ENCODE data around the gene VPS8.

The VPS8 gene

DNA sequence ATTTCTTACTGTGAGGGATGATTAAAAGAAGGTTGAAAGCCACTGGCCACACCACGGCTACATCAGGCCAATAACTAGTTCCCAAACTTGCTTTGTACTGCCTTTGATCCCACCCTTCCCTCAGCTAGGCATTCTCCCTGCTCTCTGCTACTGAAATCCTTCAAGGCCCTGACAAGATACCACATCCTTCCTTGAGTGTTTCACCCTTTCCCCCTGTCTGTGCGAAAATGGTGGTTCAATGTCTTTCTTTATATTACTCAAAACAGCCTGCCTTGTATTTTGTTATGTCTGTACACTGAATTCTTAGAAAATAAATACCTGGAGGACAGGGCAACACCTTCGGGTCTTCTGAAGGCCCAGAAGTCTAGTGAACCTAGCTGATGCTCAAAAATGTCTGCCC lies 932 bp upstream of the VPS8 start:
- no peak for DNase-seq (ENCODE audit: low read depth in 2 of 2)

DNA sequence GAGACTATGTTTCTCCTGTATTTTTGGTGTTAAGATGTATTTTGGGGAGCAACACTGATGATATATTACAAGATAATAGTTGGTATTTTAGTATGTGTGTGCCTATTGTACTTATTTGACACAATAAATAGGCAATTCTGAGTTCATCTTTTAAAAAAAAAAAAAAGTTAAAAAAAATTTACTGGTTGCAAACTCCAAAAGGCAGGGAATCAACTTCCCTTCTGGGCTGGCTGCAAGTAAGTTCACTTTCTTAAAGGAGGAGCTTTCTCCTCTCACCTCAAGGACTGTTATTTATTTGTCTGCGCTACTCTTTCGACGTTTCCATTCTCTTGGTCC lies 335 bp upstream of the VPS8 start:
- DNase-seq (ENCODE audit: low read depth in 2 of 2) = no peak

DNA sequence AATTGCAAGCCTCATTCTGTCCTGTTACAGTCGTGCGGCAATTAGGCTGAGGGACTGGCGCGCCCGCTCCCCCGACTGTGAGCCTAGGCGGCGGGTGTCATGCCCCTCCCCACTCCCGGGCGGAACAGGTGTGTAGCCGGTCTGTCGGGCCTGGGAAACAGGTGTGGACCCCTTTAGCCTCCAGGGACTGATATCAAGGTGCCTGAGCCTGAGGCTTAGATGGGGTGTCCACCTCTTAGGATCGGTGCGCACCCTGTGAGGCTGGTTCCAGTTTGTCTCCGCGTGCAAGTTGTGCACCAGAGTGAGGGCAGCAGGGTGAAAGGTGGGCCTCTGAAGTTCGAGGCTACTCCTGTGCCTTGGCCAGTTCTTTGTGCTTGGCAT lies 686 bp downstream of the VPS8 start:
- DNase-seq (ENCODE audit: low read depth in 2 of 2) = no peak

DNA sequence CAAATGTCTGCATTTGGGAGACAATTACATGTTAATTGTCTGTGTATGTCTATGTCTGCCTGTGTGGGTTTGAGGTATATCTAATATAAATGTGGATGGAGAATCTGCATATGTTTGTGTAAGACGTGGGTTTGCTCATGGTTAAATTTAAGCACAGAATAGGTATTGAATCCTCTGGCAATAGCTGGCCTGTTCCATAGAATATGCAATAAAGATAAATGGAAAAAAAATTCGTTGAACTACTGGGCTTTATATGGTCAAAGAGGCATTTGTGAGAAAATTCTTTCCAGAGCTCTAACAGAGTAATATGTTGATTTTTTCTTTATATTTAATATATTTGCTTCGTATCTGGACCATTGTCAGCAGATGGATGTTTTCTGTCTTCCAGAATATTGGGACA lies 1.4 kb downstream of the VPS8 start:
- DNase-seq (ENCODE audit: low read depth in 2 of 2) = no peak

DNA sequence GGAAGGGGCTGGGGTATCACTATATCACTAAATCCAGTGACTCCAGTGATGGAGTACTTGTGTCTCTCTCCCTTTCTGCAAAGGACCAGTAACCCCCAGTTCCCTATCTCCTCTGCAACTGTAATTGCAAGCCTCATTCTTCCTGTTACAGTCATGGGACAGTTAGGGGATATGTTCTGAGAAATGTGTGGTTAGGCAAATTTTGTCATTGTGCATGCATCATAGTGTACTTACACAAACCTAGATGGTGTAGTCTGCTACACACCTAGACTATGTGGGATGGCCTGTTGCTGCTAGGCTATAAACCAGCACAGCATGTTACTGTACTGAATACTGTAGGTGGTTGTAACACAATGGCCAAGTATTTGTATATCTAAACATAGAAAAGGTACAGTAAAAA lies 2.2 kb downstream of the VPS8 start:
- DNase-seq (ENCODE audit: low read depth in 2 of 2) = no peak

DNA sequence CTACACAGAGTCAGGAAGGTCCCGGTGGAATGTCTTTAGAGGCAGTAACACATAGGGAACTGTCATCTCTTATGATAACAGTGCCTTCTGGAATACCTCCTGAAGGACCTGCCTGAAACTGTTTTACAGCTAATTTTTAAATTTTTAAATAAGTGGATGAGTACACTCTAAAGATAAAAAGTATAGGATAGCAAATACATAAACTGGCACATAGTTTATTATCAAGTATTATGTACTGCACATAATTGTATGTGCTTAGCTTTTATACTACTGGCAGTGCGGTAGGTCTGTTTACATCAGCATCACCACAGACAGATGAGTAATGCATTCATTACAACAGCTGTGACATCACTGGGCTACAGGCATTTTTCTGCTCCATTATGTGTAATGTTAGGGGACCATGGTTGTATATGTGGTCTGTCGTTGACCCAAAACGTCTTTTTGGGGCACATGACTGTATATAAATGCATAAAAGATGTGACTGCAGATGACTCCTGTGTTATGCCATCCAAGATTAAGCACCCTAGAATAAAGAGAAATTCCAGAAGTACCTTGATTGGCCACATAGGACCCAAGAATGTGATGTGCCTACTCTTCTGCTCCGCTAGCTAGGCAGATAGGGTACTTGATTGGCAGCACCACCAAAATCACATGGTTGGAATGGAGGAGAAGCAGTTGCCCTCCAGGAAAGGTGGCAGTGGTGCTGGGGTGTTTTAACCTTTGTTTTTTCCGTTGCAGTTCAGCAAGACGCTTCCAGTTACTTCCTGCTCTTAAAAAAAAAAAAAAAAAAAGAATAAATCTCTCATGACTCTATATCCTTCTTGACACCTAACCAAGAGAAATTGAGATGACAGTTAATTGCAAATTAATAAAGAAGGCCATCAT lies 3.3 kb downstream of the VPS8 start:
- DNase-seq (ENCODE audit: low read depth in 2 of 2) = no peak

DNA sequence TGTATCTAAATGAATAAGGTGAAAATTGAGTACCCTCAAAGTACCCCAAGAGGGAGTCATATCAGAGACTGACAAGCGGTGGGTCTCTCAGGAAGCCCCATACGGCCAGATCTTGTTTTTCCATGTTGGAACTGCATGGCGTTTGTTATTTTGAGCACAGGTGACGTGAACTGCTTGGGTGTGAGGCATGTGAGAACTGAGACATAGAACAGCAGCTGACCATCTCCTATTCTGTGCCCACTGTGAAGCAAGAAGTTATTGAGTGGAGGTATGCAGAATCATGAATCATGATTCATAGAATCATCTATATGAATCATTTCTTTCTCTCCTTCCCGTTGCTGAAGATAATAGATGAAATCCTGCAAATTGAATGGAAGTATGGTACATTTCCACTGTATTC lies 4.6 kb downstream of the VPS8 start:
- no peak for DNase-seq (ENCODE audit: low read depth in 2 of 2)

DNA sequence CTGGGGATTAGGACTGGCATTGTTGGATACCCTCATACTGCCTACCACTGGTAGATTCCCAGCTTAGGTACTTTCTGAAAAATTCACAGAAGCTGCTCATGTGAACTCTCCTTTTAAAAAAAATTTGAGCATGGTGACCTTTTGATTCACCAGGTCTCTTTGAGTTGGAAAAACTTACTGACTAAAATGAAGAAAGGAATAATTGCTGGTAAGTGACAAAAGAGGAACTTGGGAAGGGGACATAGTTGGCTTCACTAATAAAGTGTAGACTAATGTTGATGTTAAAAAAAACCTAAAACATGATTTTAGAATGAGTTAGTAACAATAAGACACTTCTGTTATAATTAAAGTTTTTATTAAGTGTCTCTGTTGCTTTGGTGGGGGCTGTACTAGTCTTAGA lies 8.6 kb downstream of the VPS8 start:
- no peak for DNase-seq (ENCODE audit: low read depth in 2 of 2)

DNA sequence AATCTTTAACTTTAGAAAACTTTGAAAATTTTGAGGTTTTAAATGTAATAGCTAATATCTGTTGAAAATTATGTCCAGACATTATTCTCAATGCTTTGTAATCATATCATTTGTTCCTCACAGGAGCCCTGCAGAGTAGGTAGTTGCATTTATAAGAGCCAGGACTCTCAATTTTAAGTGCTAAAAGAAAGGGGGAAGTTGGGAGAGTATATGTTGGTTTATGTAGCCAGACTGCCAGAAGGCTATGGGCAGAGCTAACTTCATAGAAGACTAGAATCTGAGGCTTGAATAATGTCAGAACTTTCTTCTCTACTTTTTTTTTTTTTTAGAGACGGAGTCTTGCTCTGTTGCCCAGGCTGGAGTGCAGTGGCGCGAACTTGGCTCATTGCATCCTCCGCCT lies 9.1 kb downstream of the VPS8 start:
- no peak for DNase-seq (ENCODE audit: low read depth in 2 of 2)

DNA sequence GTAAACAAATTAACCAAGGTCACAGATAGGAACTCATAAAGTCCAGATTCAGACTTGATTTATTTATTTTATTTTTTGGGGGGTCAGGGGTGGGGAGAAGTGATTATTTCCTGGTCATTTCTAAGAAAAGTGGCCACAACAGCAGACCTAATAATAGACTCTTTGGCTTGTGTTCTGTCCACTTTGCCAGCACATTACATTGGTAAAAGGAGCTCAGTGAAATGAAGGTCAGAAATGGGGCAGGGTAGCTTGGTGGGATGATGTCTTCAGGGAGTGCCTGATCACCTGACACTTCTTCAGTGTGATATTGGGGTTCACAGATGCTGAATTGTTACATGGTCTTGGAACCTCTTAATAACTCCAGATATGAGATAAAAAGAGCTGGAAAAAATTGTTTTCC lies 10.1 kb downstream of the VPS8 start:
- no peak for DNase-seq (ENCODE audit: low read depth in 2 of 2)

DNA sequence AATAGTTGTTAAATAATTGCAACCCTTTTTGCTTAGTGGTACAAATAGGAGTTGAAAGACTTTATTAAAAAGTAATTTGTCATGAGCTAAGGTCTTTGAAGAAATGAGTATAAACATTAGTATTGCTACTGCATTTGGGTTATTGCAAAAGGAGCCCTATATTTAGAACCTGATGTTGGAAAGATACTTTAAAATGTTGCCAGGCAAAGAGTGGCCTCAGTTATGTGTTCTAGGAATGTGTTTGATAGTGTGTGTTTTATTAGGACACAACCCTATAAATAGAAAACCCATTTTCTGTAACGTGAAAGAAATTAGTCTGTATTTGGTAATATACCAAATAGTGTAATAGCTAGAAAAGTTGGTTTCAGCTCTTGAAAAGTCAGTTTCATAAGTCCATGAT lies 10.7 kb downstream of the VPS8 start:
- DNase-seq (ENCODE audit: low read depth in 2 of 2) = no peak

DNA sequence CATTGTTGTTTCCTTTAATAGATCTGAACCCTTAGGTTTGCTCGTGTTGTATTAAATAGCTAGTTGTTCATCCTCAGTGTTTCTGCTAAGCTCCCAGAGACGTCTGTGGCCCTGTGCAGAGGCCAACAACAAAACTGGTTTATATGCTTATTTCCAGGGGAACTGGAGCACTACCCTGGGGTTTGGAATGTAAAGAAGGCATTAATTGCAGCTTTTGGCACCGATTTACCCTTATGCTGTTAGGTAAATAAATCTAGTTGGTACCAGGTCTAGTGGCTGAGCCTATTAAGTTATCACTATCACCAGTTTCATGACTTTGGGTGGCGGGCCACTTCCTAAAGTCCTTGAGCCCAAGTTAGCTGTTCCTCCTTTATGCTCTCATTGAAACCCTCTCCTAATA lies 12.0 kb downstream of the VPS8 start:
- no peak for DNase-seq (ENCODE audit: low read depth in 2 of 2)

DNA sequence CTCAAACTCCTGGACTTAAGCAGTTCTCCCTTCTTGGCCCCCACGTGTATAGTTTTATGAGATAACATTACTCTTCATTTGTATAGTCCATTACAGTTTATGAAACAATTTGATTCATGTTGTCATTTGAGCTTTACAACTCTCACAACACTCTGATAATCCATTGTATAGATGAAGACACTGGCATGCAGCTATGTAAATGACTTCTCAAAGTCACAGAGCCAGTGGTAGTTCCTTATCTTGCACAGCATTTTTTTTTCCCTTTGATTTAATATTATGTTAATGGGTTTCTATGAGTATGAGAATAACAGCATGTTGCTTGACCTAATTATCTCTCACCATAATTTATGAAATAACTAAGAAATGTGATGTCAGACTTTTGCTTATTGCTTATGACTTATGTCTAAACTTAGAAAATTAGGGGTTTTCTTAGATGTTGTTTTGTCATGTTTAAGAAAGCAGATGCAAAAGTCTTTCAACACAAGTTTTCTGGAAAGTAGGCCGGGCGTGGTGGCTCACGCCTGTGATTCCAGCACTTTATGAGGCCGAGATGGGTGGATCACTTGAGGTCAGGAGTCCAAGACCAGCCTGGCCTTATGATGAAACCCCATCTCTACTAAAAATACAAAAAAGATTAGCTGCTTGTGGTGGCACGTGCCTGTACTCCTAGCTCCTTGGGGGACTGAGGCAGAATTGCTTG lies 13.3 kb downstream of the VPS8 start:
- no peak for DNase-seq (ENCODE audit: low read depth in 2 of 2)

DNA sequence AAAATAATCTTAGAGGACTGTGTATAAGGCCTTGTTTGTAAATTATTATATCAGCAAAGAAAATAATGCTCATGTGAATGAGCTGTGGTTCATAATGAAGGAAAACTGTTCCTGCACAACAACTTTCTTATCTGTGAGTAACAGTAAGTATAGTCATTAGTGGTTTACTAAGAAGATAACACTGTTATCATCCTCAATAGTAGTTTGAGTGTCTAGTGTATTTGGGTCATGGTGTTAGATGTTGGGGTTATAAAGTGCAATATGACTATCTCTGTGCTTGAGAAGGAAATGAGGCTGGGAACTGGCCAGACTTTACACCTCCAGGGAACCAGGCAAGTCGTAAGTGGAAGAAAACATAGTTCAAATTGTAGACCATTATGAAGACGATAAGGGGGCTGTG lies 15.6 kb downstream of the VPS8 start:
- no peak for DNase-seq (ENCODE audit: low read depth in 2 of 2)

DNA sequence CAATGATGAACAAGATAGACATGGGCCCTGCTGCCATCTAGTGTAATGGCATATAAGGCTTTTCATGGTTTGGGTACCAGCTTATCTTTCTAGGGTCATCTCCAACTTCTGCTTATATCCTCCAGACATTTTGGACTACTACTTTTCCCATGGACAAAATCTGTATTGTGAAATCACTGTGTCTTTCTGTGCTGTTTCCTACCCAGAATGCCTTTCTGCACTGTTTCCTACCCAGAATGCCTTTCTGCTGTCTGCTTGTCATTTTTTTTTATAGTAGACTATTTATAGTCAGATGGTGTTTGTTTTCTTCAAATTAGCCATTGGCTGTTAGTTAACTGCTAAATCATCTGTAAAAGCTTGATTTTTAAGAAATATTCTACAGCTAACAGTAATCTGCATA lies 20.1 kb downstream of the VPS8 start:
- DNase-seq (ENCODE audit: low read depth in 2 of 2) = no peak

DNA sequence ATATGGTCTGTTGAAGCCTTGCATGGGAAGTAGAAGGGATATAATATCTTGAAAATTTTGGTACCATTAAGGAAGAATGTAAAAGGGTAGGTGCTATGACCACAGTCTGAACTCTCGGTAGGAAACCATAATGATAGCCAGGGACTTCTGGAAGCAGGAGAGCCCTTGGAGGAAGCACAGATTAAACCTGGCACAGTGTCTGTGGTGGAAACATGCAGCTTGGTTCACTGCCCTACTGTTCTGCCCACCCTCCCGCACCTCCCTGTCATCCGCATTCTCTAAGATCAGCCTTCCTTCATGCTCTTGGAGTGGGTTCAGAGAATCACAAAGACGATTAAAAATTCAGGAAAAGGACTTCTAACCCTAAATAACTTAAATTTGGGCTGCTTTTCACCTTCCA lies 20.9 kb downstream of the VPS8 start:
- DNase-seq (ENCODE audit: low read depth in 2 of 2) = no peak

DNA sequence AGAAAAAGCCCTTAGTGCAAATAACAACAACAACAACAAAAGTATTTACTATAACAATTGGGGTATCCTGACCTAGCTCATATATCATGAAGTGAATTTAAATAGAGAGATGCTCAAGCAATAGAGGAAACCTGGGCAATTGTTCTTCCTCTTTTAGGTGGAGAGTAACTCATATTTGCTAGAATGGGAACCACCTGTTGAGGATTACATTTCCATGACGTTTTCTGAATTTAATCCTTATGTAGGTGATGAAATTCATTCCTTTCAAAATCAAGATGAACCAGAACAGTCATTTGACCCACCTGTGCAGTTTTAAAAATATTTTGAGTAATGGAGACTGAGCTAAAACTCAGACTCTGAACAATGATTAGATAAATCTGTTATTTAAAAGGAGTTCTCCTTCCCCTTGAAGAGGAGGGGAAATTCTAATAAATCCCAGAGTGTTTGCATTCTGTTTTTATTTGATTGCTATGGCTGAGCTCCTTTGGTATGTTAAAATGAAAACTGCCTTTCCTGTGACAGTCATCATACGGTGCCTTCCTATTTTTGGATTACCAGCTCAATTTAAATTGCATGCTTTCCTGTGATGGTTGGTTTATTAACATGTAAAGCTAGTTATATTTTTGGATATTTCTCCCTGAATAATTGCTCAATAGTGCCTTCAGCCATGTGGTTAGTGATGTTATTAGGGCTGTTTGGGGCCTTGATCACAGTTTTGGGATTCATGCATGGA lies 24.3 kb downstream of the VPS8 start:
- no peak for DNase-seq (ENCODE audit: low read depth in 2 of 2)

DNA sequence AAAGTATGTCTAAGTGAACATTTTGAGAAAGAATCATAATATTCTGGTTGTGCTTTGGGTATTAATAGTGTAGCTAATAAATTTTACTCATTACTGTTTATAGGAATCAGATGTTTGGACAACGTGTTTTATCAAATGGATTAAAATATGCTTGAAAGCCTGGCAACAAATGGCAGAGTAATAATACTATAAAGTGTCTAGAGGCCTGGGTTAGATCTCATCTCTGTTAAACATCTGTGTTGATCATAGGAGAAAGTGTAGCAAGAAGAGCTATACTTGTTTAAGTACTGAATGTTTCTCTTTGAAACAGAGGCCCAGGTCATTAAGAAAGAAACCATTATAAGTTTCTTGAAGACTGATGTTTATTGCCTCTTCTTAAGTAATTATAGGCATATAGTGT lies 30.5 kb downstream of the VPS8 start:
- DNase-seq (ENCODE audit: low read depth in 2 of 2) = no peak

DNA sequence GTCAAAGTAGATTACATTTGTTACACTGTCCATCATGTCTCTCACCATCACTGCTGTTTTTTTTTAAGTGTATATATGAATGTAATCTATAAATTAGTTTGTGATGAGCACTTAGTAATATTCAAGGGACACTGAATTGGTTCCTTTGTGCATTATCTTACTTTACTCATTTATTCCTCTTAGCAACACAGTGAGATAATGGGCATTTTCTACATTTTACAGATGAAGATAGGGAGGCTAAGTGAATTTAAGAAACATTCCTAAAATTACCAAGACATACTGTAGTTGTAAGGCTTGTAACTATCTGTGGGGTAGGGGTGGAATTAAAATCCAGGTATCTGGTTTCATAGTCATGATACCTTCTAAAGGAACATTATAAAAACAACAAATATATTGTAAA lies 33.9 kb downstream of the VPS8 start:
- no peak for DNase-seq (ENCODE audit: low read depth in 2 of 2)

DNA sequence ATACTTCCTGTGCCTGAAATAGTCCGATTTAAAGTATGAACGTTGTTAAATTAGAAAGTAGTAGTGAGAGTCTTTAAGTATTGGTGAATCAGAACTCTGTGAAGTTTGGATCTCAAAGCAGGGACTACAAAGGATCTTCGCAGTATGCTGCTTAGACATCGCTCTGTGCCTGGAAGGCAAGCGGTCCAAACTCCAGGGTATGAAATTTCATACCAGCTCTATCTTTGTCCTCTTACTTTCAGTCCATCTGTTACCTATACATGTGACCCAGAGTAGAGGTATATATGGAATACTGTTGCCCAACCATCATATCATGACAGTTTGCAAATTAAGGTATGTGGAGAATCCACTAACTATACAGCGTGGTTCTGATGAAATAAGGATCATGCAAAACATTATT lies 34.5 kb downstream of the VPS8 start:
- no peak for DNase-seq (ENCODE audit: low read depth in 2 of 2)

DNA sequence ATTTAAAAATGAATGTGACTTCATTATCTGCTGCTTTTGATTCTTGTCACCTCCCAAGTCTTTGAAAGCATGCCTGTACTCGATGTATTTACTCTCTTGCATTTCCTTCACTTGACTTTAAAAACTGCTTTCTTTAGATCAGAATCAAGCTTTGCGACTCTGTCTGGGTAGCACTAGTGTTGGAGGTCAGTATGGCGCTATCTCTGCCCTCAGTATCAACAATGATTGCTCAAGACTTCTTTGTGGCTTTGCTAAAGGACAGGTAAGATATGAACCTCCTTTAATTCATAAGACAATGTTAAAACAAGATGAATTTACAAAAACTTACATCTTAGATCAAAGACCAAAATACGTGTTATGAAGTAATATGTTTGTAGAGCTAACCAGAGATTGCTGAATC lies 37.0 kb downstream of the VPS8 start:
- DNase-seq (ENCODE audit: low read depth in 2 of 2) = no peak

DNA sequence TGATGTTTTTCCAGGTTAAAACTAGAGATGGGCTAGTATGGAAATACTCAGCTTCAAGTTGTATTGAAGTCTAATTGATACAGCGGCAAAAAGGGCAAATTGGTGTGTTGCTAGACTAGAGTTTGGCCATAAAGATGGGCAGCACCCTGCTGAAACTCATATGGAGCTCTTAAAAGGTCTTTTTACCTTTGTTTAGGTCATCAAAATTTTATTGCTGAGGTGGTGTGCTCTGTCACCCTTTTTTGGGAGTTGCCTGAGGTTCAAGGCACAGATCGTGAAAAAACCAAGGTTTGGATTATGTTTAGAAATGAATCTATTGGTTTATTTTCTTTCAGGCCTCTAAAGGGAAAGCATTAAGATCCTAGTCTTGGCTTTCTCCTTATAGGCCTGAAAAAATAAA lies 38.2 kb downstream of the VPS8 start:
- no peak for DNase-seq (ENCODE audit: low read depth in 2 of 2)

DNA sequence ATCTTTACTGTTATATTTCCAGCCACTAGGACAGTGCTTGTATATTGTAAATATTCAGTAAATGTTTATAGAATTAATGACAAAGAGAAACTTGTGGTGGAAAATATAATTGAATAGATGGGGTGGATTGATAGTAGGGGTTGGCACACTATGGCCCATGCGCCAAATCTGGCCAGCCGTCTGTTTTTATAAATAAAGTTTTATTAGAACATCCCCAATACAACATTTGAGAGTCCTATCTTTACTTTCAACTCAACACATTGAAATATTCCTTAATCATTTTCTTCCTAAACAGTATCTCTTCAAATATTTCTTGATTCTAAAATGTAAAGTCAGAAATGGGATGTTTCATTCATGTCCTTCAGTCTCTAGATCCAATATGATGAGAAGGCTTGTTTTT lies 45.1 kb downstream of the VPS8 start:
- no peak for DNase-seq (ENCODE audit: low read depth in 2 of 2)
